ENCODE measurements around the gene FCER2. TPM values are rescaled to one million over a fixed set of nuclear protein-coding genes. Genes with fewer than 3 reads are reported as not detected.

FCER2 gene, protein sequence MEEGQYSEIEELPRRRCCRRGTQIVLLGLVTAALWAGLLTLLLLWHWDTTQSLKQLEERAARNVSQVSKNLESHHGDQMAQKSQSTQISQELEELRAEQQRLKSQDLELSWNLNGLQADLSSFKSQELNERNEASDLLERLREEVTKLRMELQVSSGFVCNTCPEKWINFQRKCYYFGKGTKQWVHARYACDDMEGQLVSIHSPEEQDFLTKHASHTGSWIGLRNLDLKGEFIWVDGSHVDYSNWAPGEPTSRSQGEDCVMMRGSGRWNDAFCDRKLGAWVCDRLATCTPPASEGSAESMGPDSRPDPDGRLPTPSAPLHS
- total RNA-seq (2021; ENCODE audit: unreplicated experiment) (0.15 TPM), Bru-seq, nascent RNA (percentile 19 among the genes with signal in this experiment), BruChase-seq, experiment 1, labeled RNA remaining after a 2-hour chase (percentile 22 among the genes with signal in this experiment), BruChase-seq, experiment 2, labeled RNA remaining after a 6-hour chase (percentile 34 among the genes with signal in this experiment)
- 0.13 TPM for polyA plus RNA-seq (2012; ENCODE audit: insufficient read length)
- long read RNA-seq: 0 reads

DNA sequence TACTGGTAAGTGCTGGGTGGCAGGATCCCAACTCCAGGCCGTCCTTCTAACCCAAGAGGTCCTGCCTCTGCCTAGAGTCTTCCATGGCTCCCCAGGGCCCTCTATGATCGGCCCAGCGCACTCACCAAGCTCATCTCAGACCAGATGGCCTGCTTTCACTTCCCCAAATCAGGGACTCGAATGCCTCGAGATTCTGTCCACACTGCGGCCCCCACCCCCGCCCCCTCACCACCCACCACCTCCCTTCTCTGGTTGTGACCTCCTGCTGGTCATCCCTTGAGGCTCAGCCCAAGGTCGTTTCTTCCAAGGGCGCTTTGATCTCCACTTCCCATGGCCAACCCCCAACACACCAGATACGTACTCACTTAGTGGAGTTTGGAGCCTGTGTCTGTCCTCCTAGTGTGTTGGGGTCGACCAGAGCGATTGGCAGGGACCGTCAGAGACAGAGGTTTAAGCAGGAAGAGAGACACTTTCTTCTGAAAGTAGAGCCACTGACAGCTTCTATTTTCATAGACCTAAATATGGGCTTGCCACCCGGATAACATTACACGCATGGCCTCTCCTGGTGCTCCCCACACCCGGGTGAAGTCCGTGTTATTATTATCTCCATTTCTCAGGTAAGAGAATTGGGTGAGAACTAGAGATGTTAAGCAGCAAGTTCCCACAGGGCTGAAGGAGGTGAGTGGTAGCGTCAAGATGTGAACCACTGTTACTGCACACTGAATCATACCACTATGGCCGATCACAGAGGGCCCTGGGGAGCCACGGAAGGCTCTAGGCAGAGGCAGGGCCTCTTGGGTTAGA lies at the start of gene FCER2:
Gene FCER2, minus strand, starts transcription at position 478 of the 804 bp plus-strand sequence. CDS start 2,371 bp downstream, outside the sequence.
- intact Hi-C loops (cut with micrococcal nuclease; ENCODE audit: unreplicated experiment): no loop called here
- no peak within 1 kb of the TSS for H3K4me3 ChIP-seq (ENCODE audit: low read depth in 2 of 2, low read length in 2 of 2)
- POLR2A ChIA-PET: no interaction called here
- no TSS peak for BruUV-seq (replicated peaks)
- H3K27me3 ChIP-seq (ENCODE audit: control insufficient read depth, insufficient read depth, low read length): peaks cover 2% of the 10 kb centered on the region; the same call in 1 of the 2 replicates
- in situ Hi-C loops (cut with HindIII; ENCODE audit: low pct_unique_long_range_greater_than_20kb, low sequenced_read_pairs): no loop called here
- no peaks in the 10 kb centered on the region for H3K4me1 ChIP-seq (ENCODE audit: control insufficient read depth, insufficient read depth, low read length)
- TF ChIP-seq POLR2AphosphoS5 (IDR thresholded peaks at IDR 0.05; ENCODE audit: low read depth, low read length) (no peak), SIN3A (IDR thresholded peaks at IDR 0.05; ENCODE audit: borderline replicate concordance, insufficient read depth, low read depth, low read length) (no peak), TCF7L2 (IDR thresholded peaks at IDR 0.05; ENCODE audit: low read depth, low read length) (no peak)
- TF ChIP-seq, protein P1, sequence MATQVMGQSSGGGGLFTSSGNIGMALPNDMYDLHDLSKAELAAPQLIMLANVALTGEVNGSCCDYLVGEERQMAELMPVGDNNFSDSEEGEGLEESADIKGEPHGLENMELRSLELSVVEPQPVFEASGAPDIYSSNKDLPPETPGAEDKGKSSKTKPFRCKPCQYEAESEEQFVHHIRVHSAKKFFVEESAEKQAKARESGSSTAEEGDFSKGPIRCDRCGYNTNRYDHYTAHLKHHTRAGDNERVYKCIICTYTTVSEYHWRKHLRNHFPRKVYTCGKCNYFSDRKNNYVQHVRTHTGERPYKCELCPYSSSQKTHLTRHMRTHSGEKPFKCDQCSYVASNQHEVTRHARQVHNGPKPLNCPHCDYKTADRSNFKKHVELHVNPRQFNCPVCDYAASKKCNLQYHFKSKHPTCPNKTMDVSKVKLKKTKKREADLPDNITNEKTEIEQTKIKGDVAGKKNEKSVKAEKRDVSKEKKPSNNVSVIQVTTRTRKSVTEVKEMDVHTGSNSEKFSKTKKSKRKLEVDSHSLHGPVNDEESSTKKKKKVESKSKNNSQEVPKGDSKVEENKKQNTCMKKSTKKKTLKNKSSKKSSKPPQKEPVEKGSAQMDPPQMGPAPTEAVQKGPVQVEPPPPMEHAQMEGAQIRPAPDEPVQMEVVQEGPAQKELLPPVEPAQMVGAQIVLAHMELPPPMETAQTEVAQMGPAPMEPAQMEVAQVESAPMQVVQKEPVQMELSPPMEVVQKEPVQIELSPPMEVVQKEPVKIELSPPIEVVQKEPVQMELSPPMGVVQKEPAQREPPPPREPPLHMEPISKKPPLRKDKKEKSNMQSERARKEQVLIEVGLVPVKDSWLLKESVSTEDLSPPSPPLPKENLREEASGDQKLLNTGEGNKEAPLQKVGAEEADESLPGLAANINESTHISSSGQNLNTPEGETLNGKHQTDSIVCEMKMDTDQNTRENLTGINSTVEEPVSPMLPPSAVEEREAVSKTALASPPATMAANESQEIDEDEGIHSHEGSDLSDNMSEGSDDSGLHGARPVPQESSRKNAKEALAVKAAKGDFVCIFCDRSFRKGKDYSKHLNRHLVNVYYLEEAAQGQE (IDR thresholded peaks at IDR 0.05; ENCODE audit: insufficient read depth in 1 of 2, low read depth in 2 of 2, low read length in 1 of 2): no peak
- TF ChIP-seq, protein P2, sequence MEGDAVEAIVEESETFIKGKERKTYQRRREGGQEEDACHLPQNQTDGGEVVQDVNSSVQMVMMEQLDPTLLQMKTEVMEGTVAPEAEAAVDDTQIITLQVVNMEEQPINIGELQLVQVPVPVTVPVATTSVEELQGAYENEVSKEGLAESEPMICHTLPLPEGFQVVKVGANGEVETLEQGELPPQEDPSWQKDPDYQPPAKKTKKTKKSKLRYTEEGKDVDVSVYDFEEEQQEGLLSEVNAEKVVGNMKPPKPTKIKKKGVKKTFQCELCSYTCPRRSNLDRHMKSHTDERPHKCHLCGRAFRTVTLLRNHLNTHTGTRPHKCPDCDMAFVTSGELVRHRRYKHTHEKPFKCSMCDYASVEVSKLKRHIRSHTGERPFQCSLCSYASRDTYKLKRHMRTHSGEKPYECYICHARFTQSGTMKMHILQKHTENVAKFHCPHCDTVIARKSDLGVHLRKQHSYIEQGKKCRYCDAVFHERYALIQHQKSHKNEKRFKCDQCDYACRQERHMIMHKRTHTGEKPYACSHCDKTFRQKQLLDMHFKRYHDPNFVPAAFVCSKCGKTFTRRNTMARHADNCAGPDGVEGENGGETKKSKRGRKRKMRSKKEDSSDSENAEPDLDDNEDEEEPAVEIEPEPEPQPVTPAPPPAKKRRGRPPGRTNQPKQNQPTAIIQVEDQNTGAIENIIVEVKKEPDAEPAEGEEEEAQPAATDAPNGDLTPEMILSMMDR (IDR thresholded peaks at IDR 0.05): no peak
- no peak within 1 kb of the TSS for H3K27ac ChIP-seq (ENCODE audit: low read length)
- ATAC-seq (no peak), DNase-seq (ENCODE audit: low read depth, low spot score) (no peak)
- no peaks in the 10 kb centered on the region for H3K36me3 ChIP-seq (ENCODE audit: control insufficient read depth, insufficient read depth, low read length)
- no peaks in the 10 kb centered on the region for H3K9me3 ChIP-seq (ENCODE audit: control insufficient read depth, insufficient read depth, low read depth, low read length)
- CTCF ChIA-PET: no interaction called here

DNA sequence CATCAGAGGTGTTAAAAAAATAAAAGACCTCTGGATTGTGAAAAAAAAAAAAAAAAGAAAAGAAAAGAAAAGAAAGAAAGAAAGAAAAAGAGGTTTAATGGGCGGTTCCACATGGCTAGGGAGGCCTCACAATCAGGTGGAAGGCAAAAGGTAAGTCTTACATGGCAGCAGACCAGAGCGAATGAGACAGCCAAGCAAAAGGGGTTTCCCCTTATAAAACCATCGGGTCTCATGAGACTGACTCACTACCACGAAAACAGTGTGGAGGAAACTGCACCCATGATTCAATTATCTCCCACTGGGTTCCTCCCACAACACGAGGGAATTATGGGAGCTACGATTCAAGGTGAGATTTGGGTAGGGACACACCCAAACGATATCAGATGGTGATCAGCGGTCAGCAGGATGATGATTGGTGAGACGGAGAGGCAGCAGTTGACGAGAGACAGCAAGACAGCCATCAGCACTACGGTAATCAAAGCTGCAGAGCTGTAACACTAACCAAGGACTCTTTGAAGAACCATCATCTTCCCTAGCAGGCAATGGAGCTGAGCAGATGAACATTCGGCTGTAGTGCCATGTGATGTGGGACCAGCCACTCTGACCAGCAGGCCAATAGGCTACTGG lies 49.3 kb upstream of the FCER2 start:
- in situ Hi-C loops (cut with HindIII; ENCODE audit: low pct_unique_long_range_greater_than_20kb, low sequenced_read_pairs) (no loop called here), intact Hi-C loops (cut with micrococcal nuclease; ENCODE audit: unreplicated experiment) (no loop called here)
- H3K36me3 ChIP-seq (ENCODE audit: control insufficient read depth, insufficient read depth, low read length): no peaks in the 10 kb centered on the region
- CTCF ChIA-PET: no interaction called here
- no peak overlapping the region for H3K4me3 ChIP-seq (ENCODE audit: low read depth in 2 of 2, low read length in 2 of 2)
- TF ChIP-seq, protein P1 (IDR thresholded peaks at IDR 0.05; ENCODE audit: insufficient read depth in 1 of 2, low read depth in 2 of 2, low read length in 1 of 2): no peak
- TF ChIP-seq TCF7L2 (IDR thresholded peaks at IDR 0.05; ENCODE audit: low read depth, low read length): no peak
- TF ChIP-seq, protein P2 (IDR thresholded peaks at IDR 0.05): no peak
- no peak for TF ChIP-seq SIN3A (IDR thresholded peaks at IDR 0.05; ENCODE audit: borderline replicate concordance, insufficient read depth, low read depth, low read length)
- no peak for TF ChIP-seq POLR2AphosphoS5 (IDR thresholded peaks at IDR 0.05; ENCODE audit: low read depth, low read length)
- POLR2A ChIA-PET: no interaction called here
- H3K27me3 ChIP-seq (ENCODE audit: control insufficient read depth, insufficient read depth, low read length): no peaks in the 10 kb centered on the region
- no peaks in the 10 kb centered on the region for H3K9me3 ChIP-seq (ENCODE audit: control insufficient read depth, insufficient read depth, low read depth, low read length)
- H3K4me1 ChIP-seq (ENCODE audit: control insufficient read depth, insufficient read depth, low read length): no peaks in the 10 kb centered on the region
- no peak overlapping the region for H3K27ac ChIP-seq (ENCODE audit: low read length)
- BruUV-seq (replicated peaks): no TSS peak
- no peak for DNase-seq (ENCODE audit: low read depth, low spot score)
- ATAC-seq: no peak
